PFSK-1 (cell line): Measurements from ENCODE around the gene C4orf17.

Source experiments
- FOXP2 ChIP-seq: optimal IDR thresholded peaks from 2 replicates; pipeline ENCODE3; 2011; ENCODE audit warnings: borderline replicate concordance, control low read depth, inconsistent platforms; ENCODE audit not compliant: insufficient read depth; ENCODE audit errors: extremely low read length, extremely low read depth
- POLR2AphosphoS5 ChIP-seq: IDR thresholded peaks from 2 replicates; pipeline ENCODE4 v1.6.1; 2012; ENCODE audit warnings: low read depth, mild to moderate bottlenecking, control low read depth, low read length, moderate library complexity
- REST ChIP-seq, 2 experiments: IDR thresholded peaks; 2 replicates each; pipeline versions ENCODE4 v1.6.1 to v1.8.0; 2011 to 2012; ENCODE audit warnings: low read depth in 2 of 2, low read length in 2 of 2, control low read depth in 1 of 2, inconsistent platforms in 1 of 2, mild to moderate bottlenecking in 1 of 2, moderate library complexity in 1 of 2; ENCODE audit not compliant: insufficient read depth in 1 of 2
- SIN3A ChIP-seq: IDR thresholded peaks from 2 replicates; pipeline ENCODE4 v1.6.1; 2012; ENCODE audit warnings: mild to moderate bottlenecking, low read length, moderate library complexity, borderline replicate concordance; ENCODE audit not compliant: insufficient read depth
- TAF1 ChIP-seq: IDR thresholded peaks from 2 replicates; pipeline ENCODE4 v1.6.1; 2012; ENCODE audit warnings: low read length, control low read depth, borderline replicate concordance; ENCODE audit not compliant: insufficient read depth

Gene C4orf17

GRCh38 chr4:99507349-99507748 is 3.5 kb upstream of the C4orf17 start:
- TF ChIP-seq REST (IDR thresholded peaks at IDR 0.05; ENCODE audit: insufficient read depth in 1 of 2, low read depth in 2 of 2, low read length in 2 of 2): no peak

- no peak for TF ChIP-seq REST (IDR thresholded peaks at IDR 0.05; ENCODE audit: insufficient read depth in 1 of 2, low read depth in 2 of 2, low read length in 2 of 2)
- TF ChIP-seq FOXP2: no peak
- no peak for TF ChIP-seq TAF1
- TF ChIP-seq SIN3A: no peak
- TF ChIP-seq POLR2AphosphoS5: no peak
These were observed 3.1 kb upstream of the C4orf17 start for GRCh38 chr4:99507762-99508161.

GRCh38 chr4:99518601-99519295 is 7.9 kb downstream of the C4orf17 start:
- TF ChIP-seq POLR2AphosphoS5: no peak
- no peak for TF ChIP-seq REST (IDR thresholded peaks at IDR 0.05; ENCODE audit: insufficient read depth in 1 of 2, low read depth in 2 of 2, low read length in 2 of 2)
- no peak for TF ChIP-seq TAF1
- no peak for TF ChIP-seq FOXP2
- TF ChIP-seq SIN3A: no peak

- no peak for TF ChIP-seq SIN3A
- no peak for TF ChIP-seq TAF1
- no peak for TF ChIP-seq FOXP2
- TF ChIP-seq REST (IDR thresholded peaks at IDR 0.05; ENCODE audit: insufficient read depth in 1 of 2, low read depth in 2 of 2, low read length in 2 of 2): no peak
- no peak for TF ChIP-seq POLR2AphosphoS5
These were observed 18.4 kb downstream of the C4orf17 start for GRCh38 chr4:99529228-99529627.

GRCh38 chr4:99529956-99530355 is 19.1 kb downstream of the C4orf17 start:
- TF ChIP-seq SIN3A (no peak), FOXP2 (no peak), TAF1 (no peak), POLR2AphosphoS5 (no peak), REST (IDR thresholded peaks at IDR 0.05; ENCODE audit: insufficient read depth in 1 of 2, low read depth in 2 of 2, low read length in 2 of 2) (no peak)
